Endothelial cell (in vitro differentiated cells): Measurements from ENCODE around the gene MISP. TPM values are rescaled to one million over a fixed set of nuclear protein-coding genes. Genes with fewer than 3 reads are reported as not detected.

ENCODE experiments used
- DNase-seq: peaks from one replicate; pipeline ENCODE4 v3.0.0; 2021; ENCODE audit warnings: low spot score
- H3K27ac Mint-ChIP-seq: one replicate; pipeline ENCODE4 v1.8.0; 2021; ENCODE audit warnings: mixed read lengths, inconsistent platforms; ENCODE audit not compliant: unreplicated experiment
- H3K27me3 Mint-ChIP-seq: one replicate; pipeline ENCODE4 v1.8.0; 2021; ENCODE audit warnings: mild to moderate bottlenecking, moderate library complexity, mixed read lengths, inconsistent platforms; ENCODE audit not compliant: unreplicated experiment
- H3K36me3 Mint-ChIP-seq: one replicate; pipeline ENCODE4 v1.8.0; 2021; ENCODE audit warnings: mild to moderate bottlenecking, low read depth, mixed read lengths, inconsistent platforms; ENCODE audit not compliant: unreplicated experiment
- H3K4me1 Mint-ChIP-seq: one replicate; pipeline ENCODE4 v1.8.0; 2021; ENCODE audit warnings: mild to moderate bottlenecking, mixed read lengths, inconsistent platforms; ENCODE audit not compliant: unreplicated experiment
- H3K4me3 Mint-ChIP-seq: one replicate; pipeline ENCODE4 v1.8.0; 2021; ENCODE audit warnings: mild to moderate bottlenecking, mixed read lengths, inconsistent platforms; ENCODE audit not compliant: unreplicated experiment
- H3K9me3 Mint-ChIP-seq: one replicate; pipeline ENCODE4 v1.8.0; 2021; ENCODE audit warnings: mixed read lengths, inconsistent platforms; ENCODE audit not compliant: unreplicated experiment
- CTCF ChIP-seq: fragments of 200-600 bp; sonication (generic); IDR thresholded peaks from one replicate; pipeline ENCODE4 v1.5.0; 2021; ENCODE audit warnings: antibody characterized with exemption; ENCODE audit not compliant: unreplicated experiment
- total RNA-seq: library from RNA; stranded (reverse); fragmentation: NEBNext Ultra II Directional; extraction: Animal tissue kit (Norgen Biotek cat#: 25700); gene quantifications from one replicate; pipeline ENCODE4 v1.2.1, GENCODE V29; 2021; ENCODE audit not compliant: unreplicated experiment

MISP gene
- total RNA-seq, 1 donor from 2014 or later = not detected

- Mint-ChIP-seq H3K4me1 (peaks cover 21% of the 10 kb centered on the region), H3K9me3 (no peaks in the 10 kb centered on the region), H3K4me3 (peak overlapping the region; percentile 85), H3K36me3 (no peaks in the 10 kb centered on the region), H3K27me3 (peaks cover 4% of the 10 kb centered on the region), H3K27ac (peak overlapping the region; percentile 92)
- TF ChIP-seq CTCF = no peak
- peak; percentile 42 for DNase-seq
These were observed 32.2 kb downstream of the MISP start for GRCh38 chr19:782878-783668.

GRCh38 chr19:784541-784940 is 33.6 kb downstream of the MISP start:
- Mint-ChIP-seq H3K27ac (peak overlapping the region; percentile 57), H3K4me1 (peaks cover 24% of the 10 kb centered on the region), H3K9me3 (no peaks in the 10 kb centered on the region), H3K27me3 (peaks cover 4% of the 10 kb centered on the region), H3K36me3 (no peaks in the 10 kb centered on the region), H3K4me3 (no peak overlapping the region)
- TF ChIP-seq CTCF = no peak
- no peak for DNase-seq

GRCh38 chr19:787536-787935 is 36.6 kb downstream of the MISP start:
- DNase-seq = no peak
- no peaks in the 10 kb centered on the region for H3K36me3 Mint-ChIP-seq
- H3K4me3 Mint-ChIP-seq = no peak overlapping the region
- H3K27ac Mint-ChIP-seq = peak overlapping the region; percentile 30
- TF ChIP-seq CTCF = no peak
- H3K9me3 Mint-ChIP-seq = no peaks in the 10 kb centered on the region
- H3K4me1 Mint-ChIP-seq = peaks cover 38% of the 10 kb centered on the region
- peaks cover 9% of the 10 kb centered on the region for H3K27me3 Mint-ChIP-seq

GRCh38 chr19:788686-788982 is 37.7 kb downstream of the MISP start:
- Mint-ChIP-seq H3K9me3 (no peaks in the 10 kb centered on the region), H3K27me3 (peaks cover 8% of the 10 kb centered on the region), H3K4me1 (peaks cover 32% of the 10 kb centered on the region), H3K4me3 (no peak overlapping the region), H3K27ac (peak overlapping the region; percentile 100), H3K36me3 (no peaks in the 10 kb centered on the region)
- no peak for DNase-seq
- TF ChIP-seq CTCF = no peak

- Mint-ChIP-seq H3K36me3 (no peaks in the 10 kb centered on the region), H3K9me3 (no peaks in the 10 kb centered on the region), H3K4me1 (peaks cover 31% of the 10 kb centered on the region), H3K27ac (peak overlapping the region; percentile 100), H3K4me3 (peak overlapping the region; percentile 77), H3K27me3 (peaks cover 8% of the 10 kb centered on the region)
- peak; percentile 79 for DNase-seq
- no peak for TF ChIP-seq CTCF
These were observed 38.2 kb downstream of the MISP start for GRCh38 chr19:788983-789700.
